Pancreas (tissue), 10 donors: Measurements from ENCODE around the gene SLC35F2. TPM values are rescaled to one million over a fixed set of nuclear protein-coding genes. Genes with fewer than 3 reads are reported as not detected.

Source experiments
- ATAC-seq, 4 donors: fragments of 200-7000 bp; cut with Tn5 transposase; one replicate each; pipeline versions ENCODE4 v1.8.0 to v1.9.1; 2020; ENCODE audit warnings: mild to moderate bottlenecking in 4 of 4, moderate library complexity in 4 of 4
- DNase-seq, 6 donors: peaks; one replicate each; pipeline ENCODE4 v3.0.0-alpha.2; 2020
- FAIRE-seq: peaks from 2 replicates; lab custom pipeline; 2012; peaks lifted over from hg19 to GRCh38; lab: Jason Lieb, UNC
- H3K27ac ChIP-seq, 4 donors: fragments of 200-600 bp; sonication (generic); 1 replicate in 3 of 4; 2 replicates in 1 of 4; pipeline versions ENCODE4 v1.5.0 to v1.8.0; 2020
- H3K27me3 ChIP-seq, 4 donors: fragments of 200-600 bp; one replicate each; pipeline ENCODE4 v1.8.0; 2021
- H3K36me3 ChIP-seq, 3 donors: fragments of 200-600 bp; sonication (generic) in 1 of 3; one replicate each; pipeline versions ENCODE4 v1.5.0 to v1.8.0; 2020 to 2021
- H3K4me1 ChIP-seq, 3 donors: fragments of 200-600 bp; one replicate each; pipeline ENCODE4 v1.8.0; 2021
- H3K4me3 ChIP-seq, 4 donors: fragments of 200-600 bp; sonication (generic) in 2 of 4; one replicate each; pipeline versions ENCODE4 v1.5.0 to v1.8.0; 2020 to 2021
- H3K9me3 ChIP-seq, 4 donors: fragments of 200-600 bp; one replicate each; pipeline ENCODE4 v1.8.0; 2021
- CTCF ChIP-seq, 4 donors: fragments of 200-600 bp; sonication (generic) in 3 of 4; IDR thresholded peaks; one replicate each; pipeline versions ENCODE4 v1.5.0 to v1.8.0; 2021; ENCODE audit warnings: antibody characterized with exemption in 4 of 4
- WGBS, 2 donors: extraction: QIAGEN DNeasy Blood & Tissue Kit; methylation state at CpG; one replicate each; pipeline ENCODE4 v1.1.7; 2013; 5-methylcytosine and 5-hydroxymethylcytosine counted together
- intact Hi-C, 3 donors: fragments of 100-400 bp; cut with DNase I; formaldehyde crosslinking; loops; one replicate each; pipeline versions ENCODE4 v1.11.1 to v1.14.2; 2022
- polyA plus RNA-seq, 2 donors: library from polyadenylated mRNA; stranded (reverse); fragments of 200-250 nt; gene quantifications; one replicate each; pipeline ENCODE4 v1.2.3, GENCODE V29; 2013
- total RNA-seq, 6 donors: library from RNA; stranded (reverse); fragmentation: NEBNext Ultra II Directional in 4 of 6; extraction: Animal tissue kit (Norgen Biotek cat#: 25700) in 4 of 6; gene quantifications; one replicate each; pipeline versions ENCODE4 v1.2.1 to v1.2.4, GENCODE V29; 2021 to 2023
- donor health status: healthy with polysubstance abuse.
- donor health status: DM: no; HTN: no; CAD: no; lungs with moderate emphysema.
- donor health status: DM: no; HTN: no; CAD: no.
- donor health status: control.
- donor health status: control.
- donor health status: Bipolar disorder and iron deficiency.
- donor health status: DM: yes; HTN: yes; CAD: no.
- donor health status: DM: no; HTN: no; CAD: no.
- donor health status: DM: no; HTN: no; CAD: no.
- donor health status: DM: yes; HTN: yes; CAD: no.

The SLC35F2 gene
- total and polyA plus RNA-seq, 8 donors = 2.8 to 6.7 (median 5.0) TPM

- Histone ChIP-seq H3K4me1 (no peaks in the 10 kb centered on the region), H3K4me3 (no peak overlapping the region), H3K36me3 (no peaks in the 10 kb centered on the region), H3K27ac (no peak overlapping the region), H3K27me3 (no peaks in the 10 kb centered on the region), H3K9me3 (no peaks in the 10 kb centered on the region)
- no peak for TF ChIP-seq CTCF (IDR thresholded peaks at IDR 0.05)
- intact Hi-C loops = no loop called here
- ATAC-seq (no peak), FAIRE-seq (no peak), DNase-seq (no peak)
- WGBS, 2 donors = 73 to 76% methylated on average over 5 of the region's 5 CpGs
These were observed 66.5 kb downstream of the SLC35F2 start for GRCh38 chr11:107792049-107792443.

DNA sequence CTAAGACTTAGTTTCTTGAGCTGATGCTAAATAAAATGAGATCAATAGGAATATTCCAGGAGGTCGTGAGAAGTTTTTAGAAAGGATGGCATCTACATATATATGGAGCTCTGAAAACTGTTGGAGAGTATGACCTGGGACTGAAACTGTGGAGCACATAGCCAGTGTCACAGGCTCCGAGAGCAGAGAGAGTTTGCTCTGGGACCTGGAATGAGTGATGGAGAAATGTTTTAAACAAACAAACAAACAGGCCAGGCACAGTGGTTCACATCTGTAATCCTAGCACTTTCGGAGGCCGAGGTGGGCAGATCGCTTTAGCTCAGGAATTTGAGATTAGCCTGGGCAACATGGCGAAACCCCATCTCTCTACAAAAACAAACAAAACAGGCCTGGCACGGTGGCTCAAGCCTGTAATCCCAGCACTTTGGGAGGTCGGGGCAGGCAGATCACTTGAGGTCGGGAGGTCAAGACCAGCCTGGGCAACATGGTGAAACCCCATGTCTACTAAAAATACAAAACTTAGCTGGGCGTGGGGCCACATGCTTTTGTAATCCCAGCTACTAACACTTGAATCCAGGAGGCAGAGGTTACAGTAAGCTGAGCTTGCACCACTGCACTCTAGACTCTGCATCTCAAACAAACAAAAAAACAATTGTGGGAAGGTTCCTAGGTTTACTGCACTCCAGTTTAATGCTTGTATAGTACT, 67.1 kb downstream of the SLC35F2 start:
- Histone ChIP-seq H3K9me3 (no peaks in the 10 kb centered on the region), H3K4me1 (no peaks in the 10 kb centered on the region), H3K36me3 (no peaks in the 10 kb centered on the region), H3K4me3 (no peak overlapping the region), H3K27ac (no peak overlapping the region), H3K27me3 (no peaks in the 10 kb centered on the region)
- FAIRE-seq (no peak), ATAC-seq (no peak), DNase-seq (no peak)
- intact Hi-C loops = no loop called here
- no peak for TF ChIP-seq CTCF (IDR thresholded peaks at IDR 0.05)
- 72 to 78% methylated on average over 10 of the region's 10 CpGs for WGBS, 2 donors

DNA sequence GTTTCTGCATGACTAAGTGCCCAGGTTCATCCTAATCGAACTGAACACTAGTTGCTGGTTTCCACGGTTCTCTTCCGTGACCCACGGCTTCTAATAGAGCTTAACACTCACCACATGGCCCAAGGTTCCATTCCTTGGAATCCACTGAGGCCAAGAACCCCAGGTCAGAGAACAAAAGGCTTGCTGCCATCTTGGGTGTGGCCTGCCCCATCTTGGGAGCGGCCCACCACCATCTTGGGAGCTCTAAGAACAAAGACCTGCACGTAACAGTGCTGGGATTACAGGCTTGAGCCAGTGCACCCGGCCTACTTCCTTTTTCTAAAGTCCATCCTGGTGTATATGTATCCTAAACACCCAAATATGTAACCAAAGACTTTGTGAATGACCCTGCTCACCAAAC, 68.8 kb downstream of the SLC35F2 start:
- Histone ChIP-seq H3K9me3 (no peaks in the 10 kb centered on the region), H3K27ac (no peak overlapping the region), H3K4me1 (no peaks in the 10 kb centered on the region), H3K4me3 (no peak overlapping the region), H3K27me3 (no peaks in the 10 kb centered on the region), H3K36me3 (no peaks in the 10 kb centered on the region)
- DNase-seq (no peak), FAIRE-seq (no peak), ATAC-seq (no peak)
- intact Hi-C loops = no loop called here
- WGBS, 2 donors = 86 to 88% methylated on average over 7 of the region's 7 CpGs
- no peak for TF ChIP-seq CTCF (IDR thresholded peaks at IDR 0.05)

- no peaks in the 10 kb centered on the region for H3K27me3 ChIP-seq
- 82 to 90% methylated on average over 5 of the region's 5 CpGs for WGBS, 2 donors
- FAIRE-seq = no peak
These were observed 70.9 kb downstream of the SLC35F2 start for GRCh38 chr11:107787733-107788132.

More at GRCh38 chr11:107787733-107788132, 70.9 kb downstream of the SLC35F2 start:
- intact Hi-C loops = no loop called here
- ATAC-seq (no peak), DNase-seq (no peak)
- no peak overlapping the region for H3K4me3 ChIP-seq
- no peaks in the 10 kb centered on the region for H3K36me3 ChIP-seq
- no peaks in the 10 kb centered on the region for H3K9me3 ChIP-seq
- no peak for TF ChIP-seq CTCF (IDR thresholded peaks at IDR 0.05)
- H3K4me1 ChIP-seq = no peaks in the 10 kb centered on the region
- no peak overlapping the region for H3K27ac ChIP-seq
